Daoy (cell line): ENCODE measurements around the gene DEGS2. TPM values are rescaled to one million over a fixed set of nuclear protein-coding genes. Genes with fewer than 3 reads are reported as not detected.
"Not testable (repeated sequence)": the region's sequence is repeated elsewhere in the genome, so short reads cannot be mapped to it uniquely, and the experiment has no call there.

ENCODE experiments used
- DNase-seq: peaks from one replicate; pipeline ENCODE4 v3.0.0-alpha.2; 2015; ENCODE audit warnings: low read depth
- total RNA-seq: library from RNA; depleted of rRNA; stranded (reverse); fragments of >200 nt; shearing (Covaris generic); gene quantifications from 2 replicates; pipeline ENCODE4 v1.2.3, GENCODE V29; 2014

Gene DEGS2
- total RNA-seq, 1 experiment from 2014 or later, result 0.06 TPM

DNA sequence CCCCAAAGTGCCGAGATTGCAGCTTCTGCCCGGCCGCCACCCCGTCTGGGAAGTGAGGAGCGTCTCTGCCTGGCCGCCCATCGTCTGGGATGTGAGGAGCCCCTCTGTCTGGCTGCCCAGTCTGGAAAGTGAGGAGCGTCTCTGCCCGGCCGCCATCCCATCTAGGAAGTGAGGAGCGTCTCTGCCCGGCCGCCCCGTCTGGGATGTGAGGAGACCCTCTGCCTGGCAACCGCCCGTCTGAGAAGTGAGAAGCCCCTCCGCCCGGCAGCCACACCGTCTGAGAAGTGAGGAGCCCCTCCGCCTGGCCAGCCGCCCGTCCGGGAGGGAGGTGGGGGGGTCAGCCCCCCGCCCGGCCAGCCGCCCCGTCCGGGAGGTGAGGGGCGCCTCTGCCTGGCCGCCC lies 21.2 kb upstream of the DEGS2 start:
- DNase-seq, result not testable (repeated sequence)

DNA sequence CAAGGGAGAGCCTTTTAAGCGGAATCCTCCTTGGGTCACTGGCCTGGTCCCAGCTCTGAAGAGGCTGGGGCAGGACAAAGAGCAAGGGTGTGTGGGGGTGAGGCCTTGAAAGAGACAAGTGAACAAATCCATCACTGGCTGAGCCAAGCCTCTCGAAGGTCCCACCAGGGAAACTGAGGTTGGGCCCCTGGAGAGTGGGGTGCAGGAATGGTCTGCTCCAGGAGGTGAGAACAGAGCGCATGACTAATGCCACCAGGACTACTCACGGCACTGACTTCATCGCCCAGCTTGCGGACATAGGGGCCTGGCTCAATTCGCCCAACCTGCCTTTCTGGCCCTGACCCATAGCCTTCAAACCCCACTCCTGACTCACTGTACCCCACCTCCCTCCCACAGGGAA lies 19.2 kb upstream of the DEGS2 start:
- DNase-seq, result no peak

DNA sequence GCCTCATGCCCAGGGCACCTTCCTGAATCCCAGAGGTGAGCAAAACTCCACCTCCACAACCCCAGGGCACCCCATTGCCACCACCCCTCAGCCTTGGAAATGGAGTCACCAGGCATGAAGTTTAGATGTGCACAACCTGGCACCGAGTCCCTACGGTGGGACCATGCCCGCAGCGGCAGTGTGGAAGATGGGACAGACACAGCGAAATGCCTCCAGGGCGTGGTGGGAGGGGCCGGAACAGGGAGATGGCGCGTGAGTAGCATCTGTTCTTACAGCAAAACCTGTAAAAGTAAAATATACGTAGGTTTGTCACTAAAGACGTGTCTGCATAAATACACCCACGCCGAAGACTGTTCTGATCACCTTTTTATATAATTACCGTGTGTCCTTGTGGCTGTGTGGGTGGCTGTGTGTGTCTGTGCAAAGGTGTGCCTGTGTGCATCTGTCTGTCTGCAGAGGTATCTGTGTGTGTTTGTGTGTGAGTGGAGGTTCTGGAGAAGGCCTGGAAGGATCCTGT lies 17.4 kb upstream of the DEGS2 start:
- DNase-seq, result no peak

DNA sequence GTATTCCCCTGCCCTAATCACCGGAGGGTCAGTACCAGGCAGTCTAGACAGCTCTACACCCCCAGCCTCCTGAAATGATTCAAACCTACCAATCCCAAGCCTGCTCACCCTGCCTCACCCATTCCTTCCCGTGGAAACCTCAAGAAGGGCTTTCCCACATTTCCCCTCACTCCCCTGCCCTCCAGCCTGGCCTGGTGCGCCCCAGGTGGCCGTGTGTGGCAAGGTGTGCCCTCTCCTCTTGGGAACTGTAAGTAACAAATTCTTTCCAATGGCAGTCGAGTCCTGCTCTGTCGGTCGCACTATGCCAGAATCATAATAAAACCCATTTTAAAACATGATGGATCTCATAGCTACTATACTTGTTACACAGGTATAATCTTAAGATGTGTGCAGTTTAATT lies 13.9 kb upstream of the DEGS2 start:
- DNase-seq, result no peak

DNA sequence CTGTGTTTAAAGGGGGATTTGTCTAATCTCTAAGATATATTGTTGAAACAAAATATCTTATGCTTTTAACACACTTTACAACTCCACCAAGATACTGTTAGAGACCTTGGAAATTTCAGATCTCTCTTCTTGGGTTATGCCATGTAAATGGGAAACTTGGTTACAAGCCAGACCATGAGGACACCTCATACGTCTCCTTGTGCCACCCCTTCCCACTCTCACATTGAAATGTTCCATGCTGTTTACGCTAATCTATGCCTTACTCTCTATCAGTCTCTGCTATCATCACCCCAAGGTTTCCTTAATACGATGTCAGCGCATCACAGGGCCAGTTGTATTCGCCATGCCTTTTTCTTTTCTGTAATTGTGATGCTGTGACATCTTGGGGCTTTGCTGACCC lies 13.4 kb upstream of the DEGS2 start:
- no peak for DNase-seq

- DNase-seq, result no peak
Observed at GRCh38 chr14:100170880-100171279, 11.4 kb upstream of the DEGS2 start.

DNA sequence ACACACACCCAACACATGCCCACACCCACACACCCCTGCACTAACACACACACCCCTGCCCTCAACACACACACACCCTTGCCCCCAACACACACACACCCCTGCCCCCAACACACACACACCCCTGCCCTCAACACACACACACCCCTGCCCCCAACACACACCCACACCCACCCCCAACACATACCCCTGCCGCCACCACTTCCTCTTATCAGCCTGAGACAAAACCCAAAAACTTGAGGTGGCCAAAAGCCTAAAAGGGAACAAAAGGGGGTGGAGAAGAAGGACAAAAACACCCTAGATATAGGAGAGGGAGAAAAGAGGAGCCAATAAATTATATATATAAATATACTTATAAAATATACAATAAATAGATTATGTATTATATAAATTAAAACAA lies 9.1 kb upstream of the DEGS2 start:
- DNase-seq, result no peak

GRCh38 chr14:100165831-100166440 lies 6.5 kb upstream of the DEGS2 start:
- DNase-seq, result no peak

DNA sequence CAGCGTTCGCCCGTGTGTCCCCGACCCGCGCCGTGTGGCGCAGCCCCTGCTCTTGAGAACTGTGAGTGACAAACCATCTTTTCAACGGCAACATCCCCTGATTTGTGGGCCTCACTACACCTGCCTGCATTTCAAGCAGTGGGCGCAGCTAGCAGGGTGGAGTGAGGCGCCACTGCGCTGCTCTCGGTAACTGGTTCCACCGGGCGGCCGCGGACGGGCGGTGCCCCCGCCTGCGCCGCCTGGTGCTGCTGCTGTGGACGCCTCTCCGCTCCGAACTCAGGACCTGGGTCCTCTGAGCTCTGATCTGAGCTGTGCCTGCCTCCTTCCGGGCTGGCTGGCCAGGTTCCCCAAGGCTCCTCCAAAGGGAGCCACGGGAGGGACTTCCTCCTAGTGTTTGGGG lies 5.9 kb upstream of the DEGS2 start:
- DNase-seq, result no peak

GRCh38 chr14:100160534-100160916 lies 1.1 kb upstream of the DEGS2 start:
- no peak for DNase-seq

- no peak for DNase-seq
Observed at GRCh38 chr14:100159865-100160533, 554 bp upstream of the DEGS2 start.

- no peak for DNase-seq
Observed at GRCh38 chr14:100158566-100159093, 815 bp downstream of the DEGS2 start.

DNA sequence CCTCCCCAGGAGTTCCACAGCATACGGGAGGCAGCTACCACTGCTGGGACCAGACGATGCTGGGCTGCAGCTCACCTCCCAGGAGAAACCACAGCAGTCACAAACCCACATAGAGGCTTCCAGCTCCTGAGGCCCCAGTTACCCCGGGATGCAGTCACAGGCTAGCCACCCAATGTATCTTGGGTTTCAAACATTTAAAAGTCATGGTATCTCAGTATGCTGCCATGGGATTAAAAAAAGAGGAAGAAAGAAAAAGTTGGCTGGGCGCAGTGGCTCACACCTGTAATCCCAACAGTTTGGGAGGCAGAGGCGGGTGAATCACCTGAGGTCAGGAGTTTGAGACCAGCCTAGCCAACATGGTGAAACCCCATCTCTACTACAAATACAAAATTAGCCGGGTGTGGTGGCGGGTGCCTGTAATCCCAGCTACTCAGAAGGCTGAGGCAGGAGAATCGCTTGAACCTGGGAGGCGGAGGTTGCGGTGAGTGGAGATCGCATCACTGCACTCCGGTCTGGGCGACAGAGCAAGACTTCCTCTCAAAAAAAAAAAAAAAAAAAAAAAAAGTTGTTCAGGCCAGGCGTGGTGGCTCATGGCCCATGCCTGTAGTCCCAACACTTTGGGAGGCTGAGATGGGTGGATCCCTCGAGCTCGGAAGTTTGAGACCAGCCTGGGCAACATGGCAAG lies 1.8 kb downstream of the DEGS2 start:
- DNase-seq, result not testable (repeated sequence)

GRCh38 chr14:100156776-100157175 lies 2.7 kb downstream of the DEGS2 start:
- no peak for DNase-seq

GRCh38 chr14:100155756-100156616 lies 3.5 kb downstream of the DEGS2 start:
- DNase-seq, result no peak

GRCh38 chr14:100155049-100155621 lies 4.3 kb downstream of the DEGS2 start:
- DNase-seq, result peak; percentile 56

GRCh38 chr14:100153560-100153959 lies 5.9 kb downstream of the DEGS2 start:
- no peak for DNase-seq

GRCh38 chr14:100152091-100152490 lies 7.4 kb downstream of the DEGS2 start:
- DNase-seq, result no peak

GRCh38 chr14:100150932-100151587 lies 8.4 kb downstream of the DEGS2 start:
- DNase-seq, result no peak

- no peak for DNase-seq
Observed at GRCh38 chr14:100149851-100150611, 9.4 kb downstream of the DEGS2 start.
